Caco-2 (cell line): ENCODE results near the gene OR7G2. TPM values are rescaled to one million over a fixed set of nuclear protein-coding genes. Genes with fewer than 3 reads are reported as not detected.

Experiments used
- BruUV-seq: library from RNA; stranded (reverse); fragments of 400-500 nt; replicated peaks from 2 replicates; lab custom pipeline; 2021; lab: Mats Ljungman, UMichigan
- CTCF ChIA-PET: fragments of 300-600 bp; sonication (Branson Sonifier 250); formaldehyde crosslinking; loops from one replicate; lab custom pipeline; 2022; ENCODE audit warnings: antibody characterized with exemption; lab: Charles Lee
- POLR2A ChIA-PET: fragments of 300-600 bp; sonication (Branson Sonifier 250); formaldehyde crosslinking; loops from one replicate; lab custom pipeline; 2022; ENCODE audit warnings: antibody characterized with exemption; lab: Charles Lee
- DNase-seq, 2 experiments: peaks; one replicate each; pipeline versions ENCODE4 v3.0.0 to v3.0.0-alpha.2; 2020 to 2022
- H3K27me3 ChIP-seq: replicated peaks from 2 replicates; pipeline ENCODE4 v1.6.0; 2011; ENCODE audit warnings: low read length; ENCODE audit not compliant: control insufficient read depth, insufficient read depth
- H3K36me3 ChIP-seq: 2 replicates; pipeline ENCODE4 v1.5.1; 2011; ENCODE audit warnings: low read length; ENCODE audit not compliant: control insufficient read depth, insufficient read depth
- H3K4me1 ChIP-seq: fragments of 250-450 bp; sonication (Bioruptor Pico); 2 replicates; pipeline ENCODE4 v1.5.1; 2020; ENCODE audit warnings: mild to moderate bottlenecking
- H3K4me3 ChIP-seq: 2 replicates; pipeline ENCODE4 v1.5.1; 2011; ENCODE audit warnings: low read depth, mild to moderate bottlenecking, control low read depth, low read length
- H3K9me3 ChIP-seq: fragments of 250-450 bp; sonication (Bioruptor Pico); 2 replicates; pipeline ENCODE4 v1.5.1; 2020; ENCODE audit warnings: mild to moderate bottlenecking, moderate library complexity
- H3K27ac Mint-ChIP-seq: one replicate; pipeline ENCODE4 v1.8.0; 2022; ENCODE audit warnings: mixed read lengths; ENCODE audit not compliant: unreplicated experiment
- H3K27me3 Mint-ChIP-seq: one replicate; pipeline ENCODE4 v1.8.0; 2022; ENCODE audit warnings: mixed read lengths; ENCODE audit not compliant: insufficient read depth, unreplicated experiment
- H3K36me3 Mint-ChIP-seq: one replicate; pipeline ENCODE4 v1.8.0; 2022; ENCODE audit warnings: mild to moderate bottlenecking, mixed read lengths; ENCODE audit not compliant: insufficient read depth, unreplicated experiment
- H3K4me1 Mint-ChIP-seq: one replicate; pipeline ENCODE4 v1.8.0; 2022; ENCODE audit warnings: low read depth, mixed read lengths; ENCODE audit not compliant: unreplicated experiment
- H3K4me3 Mint-ChIP-seq: one replicate; pipeline ENCODE4 v1.8.0; 2022; ENCODE audit warnings: mild to moderate bottlenecking, moderate library complexity, mixed read lengths; ENCODE audit not compliant: unreplicated experiment
- H3K9me3 Mint-ChIP-seq: one replicate; pipeline ENCODE4 v1.8.0; 2022; ENCODE audit warnings: mixed read lengths; ENCODE audit not compliant: unreplicated experiment
- intact Hi-C: fragments of 100-400 bp; cut with micrococcal nuclease; formaldehyde crosslinking; loops from one replicate; pipeline ENCODE4 v1.10.0; 2022; ENCODE audit not compliant: unreplicated experiment
- total RNA-seq: library from RNA; stranded (reverse); gene quantifications from 2 replicates; pipeline ENCODE4 v1.2.3, GENCODE V29; 2022
- TF ChIP-seq, protein P1 (sequence below), 2 experiments: fragments of 200-600 bp in 1 of 2; IDR thresholded peaks; 1 replicate in 1 of 2; 2 replicates in 1 of 2; pipeline versions ENCODE4 v1.5.1 to v1.8.0; 2011 to 2022; ENCODE audit warnings: antibody characterized with exemption in 1 of 2, control low read depth in 1 of 2, inconsistent platforms in 1 of 2, low read depth in 1 of 2, low read length in 1 of 2, mild to moderate bottlenecking in 1 of 2, moderate library complexity in 1 of 2; ENCODE audit not compliant: insufficient read depth in 1 of 2, severe bottlenecking in 1 of 2, unreplicated experiment in 1 of 2

The OR7G2 gene
- total RNA-seq, 1 experiment from 2014 or later = not detected

DNA sequence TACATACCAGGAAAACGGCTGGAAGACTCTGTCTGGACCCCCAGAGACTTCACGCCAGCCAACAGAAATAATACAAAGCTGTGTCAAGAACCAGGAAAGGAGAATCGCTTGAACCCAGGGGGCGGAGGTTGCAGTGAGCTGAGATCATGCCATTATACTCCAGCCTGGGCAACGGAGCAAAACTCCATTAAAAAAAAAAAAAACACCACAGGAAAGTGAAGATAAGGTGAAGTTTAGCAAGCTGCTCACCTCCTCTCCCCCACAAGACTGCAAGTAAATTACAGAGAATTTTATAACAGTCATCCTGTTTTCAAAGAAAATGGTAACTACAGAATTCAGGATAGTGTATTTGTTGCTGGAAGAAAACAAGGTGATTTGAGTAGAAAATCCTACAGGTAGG, 9.3 kb upstream of the OR7G2 start:
- CTCF ChIA-PET = no interaction called here
- Histone ChIP-seq H3K36me3 (no peaks in the 10 kb centered on the region), H3K4me1 (no peaks in the 10 kb centered on the region), H3K9me3 (no peaks in the 10 kb centered on the region), H3K4me3 (no peak overlapping the region), H3K27me3 (no peaks in the 10 kb centered on the region)
- H3K4me1 Mint-ChIP-seq = no peaks in the 10 kb centered on the region
- no peak overlapping the region for H3K27ac Mint-ChIP-seq
- no peaks in the 10 kb centered on the region for H3K36me3 Mint-ChIP-seq
- no peak for DNase-seq
- POLR2A ChIA-PET = no interaction called here
- H3K9me3 Mint-ChIP-seq = no peaks in the 10 kb centered on the region
- TF ChIP-seq, protein P1, sequence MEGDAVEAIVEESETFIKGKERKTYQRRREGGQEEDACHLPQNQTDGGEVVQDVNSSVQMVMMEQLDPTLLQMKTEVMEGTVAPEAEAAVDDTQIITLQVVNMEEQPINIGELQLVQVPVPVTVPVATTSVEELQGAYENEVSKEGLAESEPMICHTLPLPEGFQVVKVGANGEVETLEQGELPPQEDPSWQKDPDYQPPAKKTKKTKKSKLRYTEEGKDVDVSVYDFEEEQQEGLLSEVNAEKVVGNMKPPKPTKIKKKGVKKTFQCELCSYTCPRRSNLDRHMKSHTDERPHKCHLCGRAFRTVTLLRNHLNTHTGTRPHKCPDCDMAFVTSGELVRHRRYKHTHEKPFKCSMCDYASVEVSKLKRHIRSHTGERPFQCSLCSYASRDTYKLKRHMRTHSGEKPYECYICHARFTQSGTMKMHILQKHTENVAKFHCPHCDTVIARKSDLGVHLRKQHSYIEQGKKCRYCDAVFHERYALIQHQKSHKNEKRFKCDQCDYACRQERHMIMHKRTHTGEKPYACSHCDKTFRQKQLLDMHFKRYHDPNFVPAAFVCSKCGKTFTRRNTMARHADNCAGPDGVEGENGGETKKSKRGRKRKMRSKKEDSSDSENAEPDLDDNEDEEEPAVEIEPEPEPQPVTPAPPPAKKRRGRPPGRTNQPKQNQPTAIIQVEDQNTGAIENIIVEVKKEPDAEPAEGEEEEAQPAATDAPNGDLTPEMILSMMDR (IDR thresholded peaks at IDR 0.05; ENCODE audit: insufficient read depth in 1 of 2, low read depth in 1 of 2, low read length in 1 of 2, severe bottlenecking in 1 of 2, unreplicated experiment in 1 of 2) = no peak
- no peaks in the 10 kb centered on the region for H3K27me3 Mint-ChIP-seq
- BruUV-seq = no TSS peak
- H3K4me3 Mint-ChIP-seq = no peak overlapping the region
- intact Hi-C loops = no loop called here

DNA sequence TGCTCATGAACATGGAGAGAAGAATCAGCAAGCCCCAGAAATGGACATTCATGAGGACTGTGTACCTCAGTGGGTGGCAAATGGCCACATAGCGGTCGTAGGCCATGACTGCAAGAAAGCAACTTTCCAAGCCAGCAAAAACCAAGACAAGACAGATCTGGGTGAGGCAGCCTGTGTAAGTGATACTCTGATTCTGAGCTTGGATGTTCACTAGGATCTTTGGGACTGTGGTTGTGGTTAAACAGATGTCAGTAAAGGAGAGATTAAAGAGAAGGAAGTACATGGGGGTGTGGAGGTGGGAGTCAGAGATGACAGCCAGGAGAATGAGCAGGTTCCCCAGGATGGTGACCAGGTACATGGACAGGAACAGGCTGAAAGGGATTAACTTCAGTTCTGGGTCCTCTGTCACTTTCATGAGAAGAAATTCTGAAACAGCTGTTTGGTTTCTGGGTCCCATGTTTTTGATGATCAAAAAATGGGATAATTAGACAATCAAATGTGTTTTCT, 8.1 kb upstream of the OR7G2 start, which contains the start of gene OR7G1:
Gene OR7G1 (minus strand): TSS at position 457 of the 507 bp plus-strand sequence. CDS start 0 bp downstream, at position 457.
- Histone ChIP-seq H3K4me3 (no peak within 1 kb of the TSS), H3K36me3 (no peaks in the 10 kb centered on the region), H3K4me1 (no peaks in the 10 kb centered on the region), H3K27me3 (no peaks in the 10 kb centered on the region), H3K9me3 (no peaks in the 10 kb centered on the region)
- ChIA-PET CTCF (interaction anchor here (0.6 kb wide), 1 partner anchor 458 kb away, joined by 3 read pairs; no protein-coding TSS in a partner anchor), POLR2A (no interaction called here)
- TF ChIP-seq, protein P1 (IDR thresholded peaks at IDR 0.05; ENCODE audit: insufficient read depth in 1 of 2, low read depth in 1 of 2, low read length in 1 of 2, severe bottlenecking in 1 of 2, unreplicated experiment in 1 of 2) = no peak
- DNase-seq = no peak
- BruUV-seq = no TSS peak
- no peak within 1 kb of the TSS for H3K4me3 Mint-ChIP-seq
- H3K27ac Mint-ChIP-seq = no peak within 1 kb of the TSS
- no peaks in the 10 kb centered on the region for H3K4me1 Mint-ChIP-seq
- H3K27me3 Mint-ChIP-seq = no peaks in the 10 kb centered on the region
- H3K9me3 Mint-ChIP-seq = no peaks in the 10 kb centered on the region
- no peaks in the 10 kb centered on the region for H3K36me3 Mint-ChIP-seq
- intact Hi-C loops = no loop called here

DNA sequence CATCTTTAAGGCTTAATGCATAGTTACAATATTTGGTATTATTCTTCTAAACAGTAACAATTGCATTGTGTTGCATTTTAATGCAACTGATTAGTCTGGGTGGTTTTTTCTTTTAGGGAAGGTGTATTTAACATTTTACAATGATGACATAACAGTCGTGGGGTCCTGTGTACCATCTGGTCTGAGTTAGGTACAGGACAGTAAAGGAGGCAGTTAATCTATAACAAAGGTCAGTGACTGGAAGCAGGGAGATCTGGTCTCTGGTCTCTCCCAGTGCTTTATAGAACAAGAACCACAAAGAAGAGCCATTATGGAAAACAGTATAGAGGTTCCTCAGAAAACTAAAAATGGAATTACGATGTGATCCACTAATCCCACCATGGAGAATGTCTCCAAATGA, 2.7 kb upstream of the OR7G2 start:
- TF ChIP-seq, protein P1 (IDR thresholded peaks at IDR 0.05; ENCODE audit: insufficient read depth in 1 of 2, low read depth in 1 of 2, low read length in 1 of 2, severe bottlenecking in 1 of 2, unreplicated experiment in 1 of 2) = no peak
- CTCF ChIA-PET = no interaction called here
- H3K27me3 Mint-ChIP-seq = no peaks in the 10 kb centered on the region
- POLR2A ChIA-PET = no interaction called here
- no peak overlapping the region for H3K4me3 Mint-ChIP-seq
- Histone ChIP-seq H3K27me3 (no peaks in the 10 kb centered on the region), H3K4me3 (no peak overlapping the region), H3K9me3 (no peaks in the 10 kb centered on the region), H3K4me1 (no peaks in the 10 kb centered on the region), H3K36me3 (no peaks in the 10 kb centered on the region)
- no peak overlapping the region for H3K27ac Mint-ChIP-seq
- H3K9me3 Mint-ChIP-seq = peaks cover 9% of the 10 kb centered on the region
- intact Hi-C loops = no loop called here
- DNase-seq = no peak
- no peaks in the 10 kb centered on the region for H3K36me3 Mint-ChIP-seq
- no peaks in the 10 kb centered on the region for H3K4me1 Mint-ChIP-seq
- no TSS peak for BruUV-seq
